ENCODE results near the gene GLMP. TPM values are rescaled to one million over a fixed set of nuclear protein-coding genes. Genes with fewer than 3 reads are reported as not detected.

Gene GLMP
- total RNA-seq, 2 experiments from 2014 or later: 9.3 to 11.3 TPM

GRCh38 chr1:156284757-156285156, 10.7 kb downstream of the GLMP start:
- Mint-ChIP-seq H3K4me1 (ENCODE audit: low read depth) (peaks cover 30% of the 10 kb centered on the region), H3K4me3 (no peak overlapping the region), H3K9me3 (no peaks in the 10 kb centered on the region), H3K27me3 (no peaks in the 10 kb centered on the region), H3K36me3 (ENCODE audit: low read depth) (peaks cover 20% of the 10 kb centered on the region), H3K27ac (peak overlapping the region; percentile 25)
- CTCF ChIA-PET: interaction anchor here (1.3 to 6.1 kb wide), 3 partner anchors 35 to 52 kb away, joined by 3 to 24 read pairs (median 4); partner anchors contain the start of gene CCT3
- TF ChIP-seq, protein P1, sequence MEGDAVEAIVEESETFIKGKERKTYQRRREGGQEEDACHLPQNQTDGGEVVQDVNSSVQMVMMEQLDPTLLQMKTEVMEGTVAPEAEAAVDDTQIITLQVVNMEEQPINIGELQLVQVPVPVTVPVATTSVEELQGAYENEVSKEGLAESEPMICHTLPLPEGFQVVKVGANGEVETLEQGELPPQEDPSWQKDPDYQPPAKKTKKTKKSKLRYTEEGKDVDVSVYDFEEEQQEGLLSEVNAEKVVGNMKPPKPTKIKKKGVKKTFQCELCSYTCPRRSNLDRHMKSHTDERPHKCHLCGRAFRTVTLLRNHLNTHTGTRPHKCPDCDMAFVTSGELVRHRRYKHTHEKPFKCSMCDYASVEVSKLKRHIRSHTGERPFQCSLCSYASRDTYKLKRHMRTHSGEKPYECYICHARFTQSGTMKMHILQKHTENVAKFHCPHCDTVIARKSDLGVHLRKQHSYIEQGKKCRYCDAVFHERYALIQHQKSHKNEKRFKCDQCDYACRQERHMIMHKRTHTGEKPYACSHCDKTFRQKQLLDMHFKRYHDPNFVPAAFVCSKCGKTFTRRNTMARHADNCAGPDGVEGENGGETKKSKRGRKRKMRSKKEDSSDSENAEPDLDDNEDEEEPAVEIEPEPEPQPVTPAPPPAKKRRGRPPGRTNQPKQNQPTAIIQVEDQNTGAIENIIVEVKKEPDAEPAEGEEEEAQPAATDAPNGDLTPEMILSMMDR (IDR thresholded peaks at IDR 0.05): no peak
- intact Hi-C loops (cut with micrococcal nuclease): no loop called here
- POLR2A ChIA-PET: interaction anchor here (0.9 to 5.1 kb wide), 7 partner anchors 9 to 148 kb away, joined by 3 to 50 read pairs (median 5); no protein-coding TSS in a partner anchor
- DNase-seq (no peak), ATAC-seq (no peak)

DNA sequence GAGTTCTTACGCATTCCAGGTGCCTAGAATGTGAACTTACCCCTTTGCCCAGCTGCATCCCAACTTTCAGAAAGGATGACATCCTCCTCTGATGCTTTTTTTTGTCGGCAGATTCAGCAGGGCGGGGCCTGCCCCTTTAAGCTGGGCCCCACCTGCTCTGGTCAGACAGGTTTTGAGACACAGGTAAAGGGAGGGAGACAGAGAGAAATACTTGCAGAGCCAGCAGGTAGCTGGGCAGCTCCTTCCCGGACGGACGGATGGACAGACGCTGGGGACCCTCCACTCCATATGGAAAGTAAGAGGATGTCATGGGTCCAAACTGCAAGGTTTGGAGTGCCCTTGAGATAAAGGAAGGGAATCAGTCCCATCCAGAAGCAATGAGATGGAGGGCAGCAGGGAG, 11.4 kb downstream of the GLMP start, which contains the start of gene TMEM79:
Gene TMEM79, plus strand, starts transcription at position 214 of the 400 bp plus-strand sequence. CDS start 902 bp downstream, outside the sequence.
- ATAC-seq (no peak), DNase-seq (no peak)
- Mint-ChIP-seq H3K36me3 (ENCODE audit: low read depth) (peaks cover 22% of the 10 kb centered on the region), H3K4me3 (peak within 1 kb of the TSS; percentile 99), H3K9me3 (no peaks in the 10 kb centered on the region), H3K4me1 (ENCODE audit: low read depth) (peaks cover 32% of the 10 kb centered on the region), H3K27ac (peak within 1 kb of the TSS; percentile 94), H3K27me3 (no peaks in the 10 kb centered on the region)
- POLR2A ChIA-PET: interaction anchor here (0.7 to 5.1 kb wide), 13 partner anchors 9 to 468 kb away, joined by 3 to 50 read pairs (median 5); partner anchors contain the start of genes CCT3 and TSACC
- TF ChIP-seq, protein P1 (IDR thresholded peaks at IDR 0.05): no peak
- CTCF ChIA-PET: interaction anchor here (1.3 to 6.1 kb wide), 8 partner anchors 11 to 142 kb away, joined by 3 to 24 read pairs (median 4); partner anchors contain the start of genes CCT3 and GLMP
- intact Hi-C loops (cut with micrococcal nuclease): no loop called here

- Mint-ChIP-seq H3K4me3 (peak overlapping the region; percentile 99), H3K9me3 (no peaks in the 10 kb centered on the region), H3K4me1 (ENCODE audit: low read depth) (peaks cover 32% of the 10 kb centered on the region), H3K36me3 (ENCODE audit: low read depth) (peaks cover 22% of the 10 kb centered on the region), H3K27me3 (no peaks in the 10 kb centered on the region), H3K27ac (peak overlapping the region; percentile 94)
- intact Hi-C loops (cut with micrococcal nuclease): no loop called here
- no peak for DNase-seq
- CTCF ChIA-PET: interaction anchor here (0.8 to 6.1 kb wide), 15 partner anchors 11 to 193 kb away, joined by 3 to 37 read pairs (median 5); partner anchors contain the start of genes CCT3, GLMP and PAQR6
- TF ChIP-seq, protein P1 (IDR thresholded peaks at IDR 0.05): no peak
- ATAC-seq: no peak
- POLR2A ChIA-PET: interaction anchor here (0.7 to 5.1 kb wide), 20 partner anchors 9 to 469 kb away, joined by 3 to 50 read pairs (median 5); partner anchors contain the start of genes ARHGEF2, CCT3, PMF1 and TSACC
These were observed 12.0 kb downstream of the GLMP start for GRCh38 chr1:156283521-156283920.

GRCh38 chr1:156282479-156283222, 12.8 kb downstream of the GLMP start, which contains the start of gene SMG5:
Gene SMG5, minus strand, starts transcription at chr1:156282825. Its CDS starts 145 bp downstream, at chr1:156282680.
- POLR2A ChIA-PET: interaction anchor here (0.6 to 5.1 kb wide), 43 partner anchors 10 to 337 kb away, joined by 3 to 50 read pairs (median 3); partner anchors contain the start of genes ARHGEF2, CCT3, PMF1 and TSACC
- Mint-ChIP-seq H3K9me3 (no peaks in the 10 kb centered on the region), H3K4me3 (peak within 1 kb of the TSS; percentile 99), H3K36me3 (ENCODE audit: low read depth) (peaks cover 31% of the 10 kb centered on the region), H3K27me3 (no peaks in the 10 kb centered on the region), H3K27ac (peak within 1 kb of the TSS; percentile 94), H3K4me1 (ENCODE audit: low read depth) (peaks cover 32% of the 10 kb centered on the region)
- TF ChIP-seq, protein P1 (IDR thresholded peaks at IDR 0.05): no peak
- intact Hi-C loops (cut with micrococcal nuclease): no loop called here
- peak; percentile 91 for ATAC-seq
- DNase-seq: peak; percentile 97
- CTCF ChIA-PET: interaction anchor here (0.8 to 6.1 kb wide), 18 partner anchors 10 to 293 kb away, joined by 3 to 37 read pairs (median 5); partner anchors contain the start of genes CCT3, GLMP and PAQR6

All from activated CD8-positive, alpha-beta T cell treated with anti-CD3 and anti-CD28 coated beads for 36 hours (primary cell).